Measurements from ENCODE around the gene ABCA2.

Gene ABCA2

DNA sequence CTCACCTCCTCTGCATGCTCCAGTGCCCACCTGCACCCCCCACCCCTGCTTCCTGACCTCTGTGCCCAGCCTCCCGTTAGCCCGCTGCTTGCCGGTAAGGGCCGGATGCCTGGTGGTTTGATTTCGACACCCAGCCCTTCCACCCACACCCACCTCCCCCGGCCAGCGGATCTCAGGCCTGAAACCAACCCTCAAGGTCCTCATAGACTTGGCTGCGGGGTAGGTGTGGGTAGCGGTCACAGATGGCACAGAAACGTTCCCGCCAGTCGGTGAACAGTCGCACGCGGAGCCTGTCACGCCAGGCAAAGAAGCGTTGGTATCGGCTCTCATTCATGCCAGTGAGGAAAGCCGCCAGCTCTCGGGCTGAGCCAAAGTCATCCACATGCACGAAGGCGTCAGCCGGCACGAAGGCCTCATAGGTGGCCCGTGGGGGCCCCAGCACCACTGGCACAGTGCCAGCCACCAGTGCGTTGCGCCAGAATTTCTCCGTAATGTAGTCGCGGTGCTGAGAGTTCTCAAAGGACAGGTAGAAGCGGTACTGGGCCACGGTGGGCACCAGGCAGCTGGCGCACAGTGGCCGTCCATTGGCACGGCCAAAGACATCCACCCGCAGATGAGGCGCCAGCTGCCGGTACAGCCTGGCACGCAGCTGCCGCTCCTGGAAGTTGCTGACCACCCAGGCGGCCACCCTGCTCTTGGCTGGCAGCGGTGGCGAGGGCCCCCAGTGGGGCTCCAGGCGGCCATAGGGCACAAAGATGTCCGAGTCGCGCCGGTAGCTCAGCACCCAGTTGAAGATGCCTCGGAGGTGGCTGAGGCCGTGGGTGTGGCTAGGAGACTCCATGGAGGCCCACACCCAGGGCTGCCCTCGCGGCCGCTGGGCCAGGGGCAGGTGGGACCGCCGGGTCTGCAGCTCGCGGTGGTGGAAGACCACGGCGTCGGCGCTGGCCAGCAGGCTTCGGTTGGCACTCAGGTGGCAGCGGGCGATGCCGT, 2.8 kb upstream of the ABCA2 start:
- DNase-seq, result peak; percentile 59 to 62

DNA sequence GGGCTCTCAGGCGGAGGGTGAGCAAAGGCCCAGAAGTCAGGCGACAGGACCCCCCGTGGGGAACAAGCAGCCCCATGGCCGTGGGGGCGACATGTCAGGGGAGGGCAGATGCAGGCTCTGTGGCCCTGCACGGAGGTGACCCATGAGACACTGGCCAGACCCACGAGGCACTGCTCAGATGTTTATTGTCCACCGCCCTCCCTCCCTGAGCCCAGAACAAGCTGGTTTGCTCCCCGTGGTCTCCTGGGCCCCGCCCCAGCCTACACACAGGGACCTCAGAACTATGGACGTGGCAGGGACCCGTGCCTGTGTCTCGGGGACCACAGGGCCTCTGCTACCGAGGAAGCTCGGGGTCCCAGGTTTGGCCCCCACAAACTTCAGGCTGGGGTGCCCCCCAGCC, 2.0 kb upstream of the ABCA2 start:
- DNase-seq, result no peak

DNA sequence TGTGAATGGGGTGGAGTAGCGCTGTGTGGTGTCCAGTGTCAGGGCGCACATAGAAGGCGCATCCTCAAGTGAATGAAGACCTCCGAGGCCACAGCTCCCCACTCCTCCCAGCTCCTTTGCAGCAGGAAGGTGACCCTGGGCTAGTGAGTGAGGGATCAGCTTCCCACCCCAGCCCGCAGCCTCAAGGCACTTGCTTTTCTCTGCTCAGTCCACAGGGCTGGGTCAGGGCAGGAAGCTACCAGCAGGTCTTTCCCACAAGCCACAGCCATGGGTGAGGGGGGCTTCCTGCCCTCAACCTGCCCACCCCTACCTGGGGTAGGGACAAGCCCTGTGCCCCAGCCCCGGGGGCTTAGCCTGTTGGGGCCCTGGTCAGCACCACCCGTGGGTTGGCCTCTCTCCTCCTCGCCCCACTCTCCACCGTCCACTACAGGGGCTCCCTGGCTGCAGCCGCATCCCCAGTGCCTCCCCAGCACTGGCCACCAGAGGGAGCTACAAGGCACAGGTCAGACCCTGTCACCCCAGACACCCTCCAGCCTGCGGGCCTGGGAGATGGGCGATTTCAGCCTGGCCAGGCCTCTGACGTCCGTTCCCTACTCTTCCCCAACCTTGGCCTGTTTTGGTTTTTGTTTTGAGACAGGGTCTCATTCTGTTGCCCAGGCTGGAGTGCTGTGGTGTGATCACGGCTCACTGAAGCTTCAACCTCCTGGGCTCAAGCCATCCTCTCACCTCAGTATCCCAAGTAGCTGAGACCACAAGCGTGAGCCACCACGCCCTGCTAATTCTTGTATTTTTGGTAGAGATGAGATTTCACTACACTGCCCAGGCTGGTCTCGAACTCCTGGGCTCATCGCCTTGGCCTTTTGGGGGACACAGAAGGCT, 1.3 kb upstream of the ABCA2 start:
- DNase-seq, result peak; percentile 69 to 74

DNA sequence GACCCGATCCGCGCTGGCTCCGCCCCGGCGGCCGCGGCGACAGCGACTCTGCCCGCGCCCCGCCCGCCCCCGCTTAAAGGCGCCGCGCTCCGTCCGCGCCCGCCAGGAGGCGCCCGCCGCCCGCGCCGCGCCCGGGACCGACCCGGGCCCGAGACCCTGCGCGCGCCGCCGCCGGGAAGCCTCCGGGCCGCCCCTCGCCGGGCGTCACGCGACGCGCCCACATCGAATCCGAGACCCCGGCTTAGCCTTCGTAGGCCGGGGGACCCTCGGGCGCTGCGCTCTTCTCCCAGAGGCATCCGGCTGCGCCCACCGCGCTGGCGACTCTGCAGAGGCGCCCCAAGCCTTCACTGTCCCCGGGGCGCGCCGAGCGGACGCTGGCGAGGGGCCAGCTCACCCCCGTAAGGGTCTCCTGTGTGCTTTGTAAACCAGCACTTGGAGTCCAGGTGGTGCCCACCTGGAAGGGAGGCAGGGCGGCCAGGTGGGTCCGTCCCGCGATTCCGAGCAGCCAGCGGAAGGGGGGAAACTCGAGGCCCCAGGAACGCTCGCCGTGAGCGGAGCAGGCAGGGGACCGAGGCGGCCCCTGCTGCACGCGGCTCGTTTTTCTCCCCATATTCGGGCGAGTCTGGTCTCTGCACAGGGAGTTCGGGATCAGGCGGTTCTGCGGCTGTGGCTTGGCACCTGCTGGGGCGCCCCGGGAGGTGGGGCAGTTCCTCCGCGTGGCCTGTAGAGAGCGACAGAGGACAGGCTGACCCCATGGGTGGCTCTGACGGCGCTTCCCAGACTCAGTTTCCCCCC, 423 bp upstream of the ABCA2 start:
- peak; percentile 65 to 81 for DNase-seq

DNA sequence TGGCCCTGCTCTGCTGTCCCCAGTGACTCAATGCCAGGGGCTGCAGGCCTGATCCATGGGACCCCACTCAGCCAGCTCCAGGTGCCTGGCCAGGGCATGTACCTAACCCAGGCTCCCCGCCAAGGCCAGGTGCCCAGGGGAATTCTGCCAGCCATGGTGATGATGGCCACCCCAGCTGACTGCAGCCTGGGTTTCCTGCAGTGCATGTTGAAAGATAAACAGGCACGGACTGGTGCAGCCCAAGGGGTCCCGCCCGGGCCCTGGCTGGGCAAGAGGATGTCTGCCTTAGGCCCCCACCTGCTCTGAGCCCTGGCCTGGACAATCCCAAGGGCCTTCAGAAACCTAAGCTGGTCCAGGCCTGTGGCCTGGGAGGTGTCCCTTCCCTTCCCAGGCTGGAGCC, 1.2 kb downstream of the ABCA2 start:
- no peak for DNase-seq

DNA sequence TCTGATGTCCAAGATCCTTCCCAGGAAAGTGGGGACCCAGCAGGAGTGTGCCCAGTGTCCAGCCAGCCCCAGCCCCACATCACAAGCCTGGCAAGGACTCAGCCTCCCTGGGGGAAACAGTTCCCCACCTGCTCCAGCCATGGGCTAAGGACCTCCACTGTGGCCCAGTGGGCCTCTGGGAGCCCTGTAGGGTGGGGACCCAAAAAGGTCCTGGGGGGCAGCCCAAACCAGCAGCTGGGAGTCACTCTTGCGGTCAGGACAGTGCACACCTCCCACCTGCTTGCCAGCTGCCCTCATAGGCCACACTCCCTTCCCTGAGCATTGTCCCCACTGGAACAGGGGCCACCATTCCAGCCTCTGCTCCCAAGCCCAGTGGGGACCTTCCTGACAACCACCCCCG, 1.7 kb downstream of the ABCA2 start:
- no peak for DNase-seq

DNA sequence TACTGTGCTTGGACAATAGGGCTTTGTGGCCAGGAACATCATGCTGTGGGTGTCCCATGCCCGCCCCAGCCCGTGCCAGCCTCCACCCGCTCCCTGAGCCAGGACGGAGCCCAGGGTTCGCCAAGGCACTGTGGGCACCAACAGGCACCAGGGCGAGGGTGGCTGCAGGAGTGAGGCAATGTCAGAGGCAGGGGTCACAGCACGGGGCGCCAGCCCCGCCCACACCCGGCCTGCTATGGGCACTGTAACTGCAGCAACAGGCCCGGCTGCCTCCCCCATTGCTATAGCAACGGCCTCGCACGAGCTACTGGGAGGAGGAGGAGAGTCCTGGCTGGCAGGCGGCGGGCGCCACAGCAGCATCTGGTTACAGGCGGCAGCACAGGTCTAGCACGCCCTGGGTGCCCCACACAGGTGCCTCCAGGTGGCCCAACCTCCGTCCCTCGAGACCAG, 2.5 kb downstream of the ABCA2 start:
- DNase-seq, result peak; percentile 24 to 31

DNA sequence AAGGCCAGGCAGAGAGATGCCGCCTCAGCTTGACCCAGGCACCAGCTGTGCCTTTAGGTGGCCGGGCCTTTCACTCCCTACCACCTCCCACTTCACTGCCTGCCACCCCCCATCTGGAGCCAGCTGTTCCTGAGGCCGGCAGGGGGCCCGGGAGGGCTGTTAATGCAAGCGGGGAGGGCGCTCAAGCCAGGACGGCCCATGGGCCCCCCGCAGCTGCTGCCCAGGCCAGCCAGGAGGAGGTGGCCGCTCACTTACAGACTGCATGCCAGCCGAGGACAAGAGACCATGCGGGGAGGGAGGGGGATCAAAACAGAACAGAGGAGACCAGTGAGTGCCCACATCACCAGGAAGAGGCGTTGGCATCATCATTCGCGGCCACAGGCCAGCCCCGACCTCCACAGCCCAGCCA, 4.5 kb downstream of the ABCA2 start:
- DNase-seq, result no peak

DNA sequence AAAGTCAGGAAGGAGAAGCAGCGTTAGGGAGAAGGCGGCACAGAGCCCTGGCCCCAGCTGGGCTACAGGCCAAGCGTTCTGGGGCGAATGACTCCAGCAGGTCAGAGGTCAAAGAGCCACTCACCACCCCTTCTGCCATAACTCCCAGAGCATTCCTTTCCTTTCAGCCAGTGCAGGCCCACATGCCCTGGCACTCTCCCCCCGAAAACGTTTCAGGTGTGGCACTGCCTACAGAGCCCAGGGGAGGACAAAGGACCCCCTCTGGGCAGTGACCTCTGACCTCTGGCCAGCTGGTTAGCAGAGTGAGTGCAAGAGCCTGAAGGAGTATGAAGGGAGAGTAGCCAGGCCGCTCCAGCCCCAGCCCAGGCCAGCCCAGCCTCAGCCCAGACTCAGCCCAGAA, 4.9 kb downstream of the ABCA2 start:
- DNase-seq, result no peak

DNA sequence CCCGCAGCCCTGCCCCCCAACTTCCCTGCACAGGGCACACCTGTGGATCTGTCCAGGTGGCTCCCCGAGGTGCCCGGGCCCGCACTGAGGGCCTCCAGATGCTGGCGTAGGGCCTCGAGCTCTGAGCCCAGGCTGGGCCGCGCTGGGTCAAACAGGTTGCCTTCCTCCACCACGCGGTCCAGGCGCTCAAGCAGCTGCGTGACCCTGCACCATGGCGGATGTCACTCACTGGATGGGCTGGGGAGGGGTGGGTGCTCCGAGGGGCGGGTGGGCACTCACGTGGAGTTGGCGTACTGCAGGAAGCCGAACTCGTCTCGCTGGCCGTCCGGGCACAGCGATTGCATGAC, 5.4 kb downstream of the ABCA2 start:
- DNase-seq, result no peak

DNA sequence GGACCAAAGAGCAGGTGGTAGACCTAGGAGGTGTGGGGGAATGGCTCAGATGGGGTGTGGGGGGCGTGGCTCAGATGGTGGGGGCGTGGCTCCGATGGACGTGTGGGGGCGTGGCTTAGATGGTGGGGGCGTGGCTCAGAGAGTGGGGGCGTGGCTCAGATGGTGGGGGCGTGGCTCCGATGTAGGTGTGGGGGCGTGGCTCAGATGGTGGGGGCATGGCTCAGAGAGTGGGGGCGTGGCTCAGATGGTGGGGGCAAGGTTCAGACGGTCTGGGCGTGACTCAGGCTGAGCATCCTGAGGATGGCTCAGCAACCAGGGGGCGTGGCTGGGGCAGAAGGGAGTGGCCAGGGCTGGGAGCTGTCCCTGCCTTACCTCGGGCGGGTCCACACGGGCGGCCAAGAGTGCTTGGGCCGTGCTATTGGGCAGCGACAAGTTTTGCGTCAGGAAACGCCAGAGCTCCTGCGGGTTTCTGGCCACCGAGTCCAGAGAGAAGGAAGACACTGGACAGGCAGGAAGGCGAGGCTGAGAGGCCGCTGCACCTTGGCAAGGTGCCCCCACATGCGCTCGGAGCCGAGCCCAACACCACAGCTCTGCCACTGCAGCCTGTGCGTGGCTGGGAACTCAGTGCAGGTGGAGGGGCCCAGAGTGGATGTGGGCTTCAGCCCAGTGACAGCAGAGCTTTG, 5.9 kb downstream of the ABCA2 start:
- peak; percentile 72 to 79 for DNase-seq

DNA sequence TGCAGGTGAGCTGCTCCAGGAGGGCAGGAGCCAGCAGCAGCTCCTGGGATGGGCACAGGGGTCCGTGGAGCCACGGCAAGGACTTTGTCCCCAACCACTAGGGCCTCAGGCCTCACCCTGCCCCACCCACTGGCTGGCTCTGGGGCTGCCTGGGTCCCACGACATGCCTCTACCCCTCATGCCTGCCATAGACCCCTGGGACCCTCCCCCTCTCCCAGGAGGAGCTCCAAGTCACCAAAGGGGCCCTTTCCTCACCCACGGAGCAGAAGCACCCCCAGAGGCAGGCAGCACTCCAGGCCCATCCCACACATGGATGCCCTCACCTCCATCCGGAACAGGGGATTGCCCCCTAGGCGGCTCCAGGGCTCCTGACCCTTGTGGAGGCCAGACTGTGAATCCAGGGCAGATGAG, 6.5 kb downstream of the ABCA2 start:
- DNase-seq, result no peak

DNA sequence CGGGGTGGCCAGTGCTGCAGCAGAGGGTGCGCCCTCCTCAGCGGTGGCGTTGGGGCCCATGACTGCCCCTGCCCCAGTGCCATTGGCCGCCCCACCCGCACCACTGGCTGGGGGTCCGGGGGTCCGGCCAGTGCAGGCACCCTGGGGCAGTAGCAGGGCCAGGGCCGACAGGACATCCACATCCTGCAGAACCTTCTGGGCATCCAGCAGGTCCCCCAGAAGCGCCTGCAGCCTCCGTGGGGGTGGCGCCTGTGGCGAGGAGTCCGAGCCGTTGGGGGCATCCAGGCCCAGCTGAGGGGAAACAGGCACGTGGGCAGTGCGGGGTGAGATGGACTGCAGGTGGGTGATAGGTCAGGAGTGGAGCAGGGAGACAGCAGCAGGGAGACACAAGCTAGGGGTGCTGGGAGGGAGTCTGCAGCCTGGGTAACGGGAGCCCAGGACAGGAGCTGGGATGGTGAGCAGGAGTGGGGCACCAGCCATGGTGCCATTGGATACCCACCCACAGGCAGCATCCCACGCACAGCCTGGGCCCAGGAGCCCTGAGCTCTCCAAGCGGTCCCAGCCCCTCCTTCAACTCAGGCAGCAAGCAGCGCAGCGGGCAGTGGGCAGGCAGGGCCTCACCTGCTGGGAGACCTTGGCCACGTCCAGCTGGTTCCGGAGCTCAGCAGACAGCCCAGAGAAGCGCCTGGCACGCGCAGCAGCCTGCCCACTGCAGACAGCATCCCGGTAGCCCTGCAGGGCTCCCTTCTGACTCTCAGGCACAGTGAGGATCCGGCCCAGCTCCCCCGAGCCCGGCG, 7.1 kb downstream of the ABCA2 start:
- DNase-seq, result no peak

DNA sequence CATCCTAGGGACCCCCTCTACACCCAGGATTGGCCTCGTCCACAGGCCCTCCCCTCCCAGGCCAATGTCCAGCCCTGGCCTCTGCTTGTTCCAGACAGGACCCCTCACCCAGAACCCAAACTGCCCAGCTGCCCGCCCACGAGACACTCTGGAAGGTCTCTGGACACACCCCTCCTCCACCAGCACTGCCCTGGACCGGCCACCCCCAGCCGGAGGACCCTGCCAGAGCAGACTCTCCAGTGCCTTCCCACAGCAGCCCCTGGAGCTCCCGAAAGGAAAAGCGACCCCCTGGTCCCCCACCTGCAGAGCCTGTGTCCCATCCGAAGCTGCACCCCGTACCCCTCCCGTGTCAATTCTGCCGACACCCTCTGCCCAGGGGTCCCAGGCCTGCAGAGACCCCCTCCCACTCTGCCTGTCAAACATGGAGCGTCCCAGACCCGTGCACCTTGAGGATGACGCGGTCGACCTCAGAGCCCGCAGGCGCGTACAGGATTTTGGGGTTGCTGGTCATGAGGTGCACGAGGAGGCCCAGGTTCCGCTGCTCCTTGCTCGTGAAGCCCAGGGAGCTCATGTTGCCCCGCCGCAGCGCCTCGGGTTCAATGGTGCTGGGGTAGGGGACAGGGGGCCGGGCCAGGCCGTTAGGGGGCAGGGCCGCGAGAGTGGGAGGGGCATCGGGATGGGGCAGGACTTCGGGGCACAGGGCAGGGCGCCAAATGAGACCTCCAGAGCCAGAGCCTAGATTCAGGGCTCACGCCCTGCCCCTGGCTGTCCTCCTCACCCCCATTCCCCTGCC, 8.0 kb downstream of the ABCA2 start:
- DNase-seq, result no peak

DNA sequence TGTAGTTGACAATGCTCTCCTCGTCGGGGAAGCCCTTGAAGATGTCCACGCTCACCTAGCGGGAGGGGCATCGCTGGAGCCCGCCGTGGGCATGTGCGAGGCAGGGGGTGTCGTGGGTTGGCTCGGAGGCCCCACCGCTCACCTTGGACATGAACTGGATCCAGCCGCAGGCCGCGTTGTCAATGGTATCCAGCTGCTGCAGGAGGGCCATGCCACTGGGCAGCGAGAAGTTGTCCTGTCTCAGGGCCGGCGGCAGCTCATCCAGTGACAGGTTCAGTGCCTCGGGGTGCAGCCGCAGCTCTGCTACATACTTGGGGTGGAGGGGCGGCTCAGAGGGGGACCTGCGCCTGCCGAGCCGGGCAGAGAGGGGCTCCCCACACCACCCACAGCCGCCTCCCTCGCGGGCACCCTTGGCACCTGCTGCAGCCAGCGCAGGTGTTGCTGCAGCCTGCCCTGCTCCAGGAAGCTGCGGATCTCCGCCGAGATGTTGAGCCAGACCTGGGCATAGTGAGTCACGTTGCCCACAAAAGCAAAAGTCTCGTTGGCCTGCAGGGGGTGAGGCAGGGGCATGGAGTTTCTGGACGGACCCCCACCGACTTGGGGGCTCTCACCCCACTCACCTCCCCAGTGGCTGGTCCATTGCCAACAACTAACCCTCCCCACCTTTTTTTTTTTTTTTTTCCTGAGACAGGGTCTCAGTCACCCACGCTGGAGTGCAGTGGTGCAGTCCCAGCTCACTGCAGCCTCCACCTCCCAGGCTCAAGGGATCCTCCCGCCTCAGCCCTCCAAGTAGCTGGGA, 9.1 kb downstream of the ABCA2 start:
- no peak for DNase-seq

DNA sequence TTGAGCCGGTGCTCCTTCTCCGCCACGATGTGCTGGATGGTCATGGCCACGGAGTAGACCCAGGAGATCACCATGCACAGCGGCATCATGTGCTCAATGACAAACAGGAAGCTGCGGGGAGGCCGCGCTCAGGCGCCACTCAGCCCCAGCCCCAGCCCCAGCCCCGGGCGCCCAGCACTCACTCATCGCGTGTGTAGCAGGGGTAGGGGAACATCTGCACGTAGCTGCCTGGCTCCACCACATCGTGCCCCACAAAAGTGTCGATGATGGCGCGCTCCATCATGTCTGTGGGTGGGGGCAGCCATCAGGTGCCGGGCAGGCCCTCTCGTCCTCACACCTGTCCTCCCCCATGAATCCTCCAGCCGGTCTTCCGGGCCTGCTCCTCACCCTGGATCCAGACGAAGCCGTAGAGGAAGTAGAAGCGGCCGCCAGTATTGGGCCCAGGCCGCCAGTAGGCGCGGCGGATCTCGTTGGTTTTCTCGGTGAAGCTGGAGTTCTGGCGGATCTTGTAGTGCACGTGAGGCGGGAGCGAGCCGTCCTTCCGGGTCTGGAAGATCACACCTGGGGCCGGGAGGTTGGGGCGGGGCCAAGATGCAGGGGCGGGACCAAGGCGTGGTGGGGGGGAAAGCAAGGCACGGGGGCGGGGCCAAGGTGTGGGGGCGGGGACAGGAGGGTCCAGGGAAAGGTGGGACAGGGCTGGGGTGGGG, 10.1 kb downstream of the ABCA2 start:
- no peak for DNase-seq

DNA sequence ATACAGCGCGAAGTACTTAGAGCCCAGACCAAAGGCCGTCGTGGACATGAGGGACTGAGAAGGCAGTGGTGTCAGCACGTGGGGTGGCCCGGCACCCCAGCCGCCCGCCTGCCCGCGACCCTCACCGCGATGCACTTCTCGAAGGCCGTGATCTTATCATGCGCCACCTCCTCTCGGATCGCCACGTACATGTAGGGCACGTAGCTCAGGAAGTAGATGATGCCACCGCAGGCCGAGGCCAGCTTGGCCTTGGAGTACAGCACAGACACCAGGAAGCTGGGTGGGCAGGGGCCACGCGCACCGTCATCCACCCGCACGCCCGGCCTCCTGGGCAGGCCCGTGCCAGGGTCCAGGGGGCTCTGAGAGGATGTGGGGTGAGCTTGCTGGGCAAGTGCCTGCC, 11.0 kb downstream of the ABCA2 start:
- DNase-seq, result no peak

DNA sequence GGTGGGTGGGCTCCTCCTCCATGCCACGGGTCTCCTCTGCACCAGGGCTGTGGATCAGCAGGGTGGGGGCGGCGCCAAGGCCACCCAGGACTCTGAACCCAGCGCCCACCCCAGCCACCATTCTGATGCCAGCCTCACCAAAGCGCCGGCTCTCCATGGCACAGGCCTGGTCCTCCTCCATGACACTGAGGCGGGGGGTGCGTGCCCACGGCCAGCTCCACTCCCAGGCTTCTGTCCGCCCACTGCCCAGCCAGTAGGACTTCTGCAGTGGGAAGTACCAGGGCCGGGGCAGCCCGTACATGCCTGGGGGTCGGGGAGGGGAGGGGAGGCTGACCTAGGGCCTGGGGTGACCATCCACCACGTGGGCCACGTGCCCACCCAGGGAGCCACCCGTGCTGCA, 11.6 kb downstream of the ABCA2 start:
- DNase-seq, result no peak

DNA sequence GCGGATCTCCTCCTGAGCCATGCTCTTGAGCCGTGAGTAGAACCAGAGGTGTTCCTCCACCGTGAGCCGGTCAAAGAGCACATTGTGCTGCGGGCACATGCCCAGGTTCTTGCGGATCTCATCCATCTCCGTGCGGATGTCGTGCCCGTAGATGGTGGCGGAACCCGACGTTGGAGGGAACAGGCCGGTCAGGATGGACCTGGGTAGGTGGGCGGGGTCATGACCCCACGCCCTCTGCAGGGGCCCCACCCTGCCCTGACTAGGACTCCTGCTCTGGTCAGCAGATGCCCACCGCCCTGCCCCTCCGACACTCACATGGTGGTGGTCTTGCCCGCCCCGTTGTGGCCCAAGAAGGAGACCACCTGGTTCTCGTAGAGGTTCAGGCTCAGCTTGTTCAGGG, 12.1 kb downstream of the ABCA2 start:
- no peak for DNase-seq
